ENCODE results near the gene CLCN3. TPM values are rescaled to one million over a fixed set of nuclear protein-coding genes. Genes with fewer than 3 reads are reported as not detected.

Gene CLCN3
- total RNA-seq, 1 donor from 2014 or later, result 45.9 TPM

GRCh38 chr4:169604131-169604900 lies 16.1 kb upstream of the CLCN3 start:
- TF ChIP-seq CTCF (conservative IDR thresholded peaks at IDR 0.05), result no peak
- Mint-ChIP-seq H3K27ac (no peak overlapping the region), H3K4me1 (ENCODE audit: unreplicated experiment) (no peaks in the 10 kb centered on the region), H3K36me3 (peaks cover 4% of the 10 kb centered on the region), H3K27me3 (no peaks in the 10 kb centered on the region), H3K4me3 (no peak overlapping the region), H3K9me3 (no peaks in the 10 kb centered on the region)
- DNase-seq (ENCODE audit: extremely low spot score, unreplicated experiment), result no peak

- H3K9me3 Mint-ChIP-seq, result no peaks in the 10 kb centered on the region
- no peak for DNase-seq (ENCODE audit: extremely low spot score, unreplicated experiment)
- no peaks in the 10 kb centered on the region for H3K27me3 Mint-ChIP-seq
- no peak overlapping the region for H3K27ac Mint-ChIP-seq
- TF ChIP-seq CTCF (conservative IDR thresholded peaks at IDR 0.05), result no peak
- no peaks in the 10 kb centered on the region for H3K4me1 Mint-ChIP-seq (ENCODE audit: unreplicated experiment)
- H3K4me3 Mint-ChIP-seq, result no peak overlapping the region
- peaks cover 4% of the 10 kb centered on the region for H3K36me3 Mint-ChIP-seq
These were observed 15.5 kb upstream of the CLCN3 start for GRCh38 chr4:169604903-169605331.

GRCh38 chr4:169611157-169611556 lies 9.2 kb upstream of the CLCN3 start:
- H3K27me3 Mint-ChIP-seq, result no peaks in the 10 kb centered on the region
- H3K4me1 Mint-ChIP-seq (ENCODE audit: unreplicated experiment), result peaks cover 13% of the 10 kb centered on the region
- no peak for DNase-seq (ENCODE audit: extremely low spot score, unreplicated experiment)
- no peaks in the 10 kb centered on the region for H3K9me3 Mint-ChIP-seq
- H3K4me3 Mint-ChIP-seq, result peak overlapping the region; percentile 95
- TF ChIP-seq CTCF (conservative IDR thresholded peaks at IDR 0.05), result no peak
- no peaks in the 10 kb centered on the region for H3K36me3 Mint-ChIP-seq
- H3K27ac Mint-ChIP-seq, result peak overlapping the region; percentile 100

- no peak for TF ChIP-seq CTCF (conservative IDR thresholded peaks at IDR 0.05)
- H3K36me3 Mint-ChIP-seq, result no peaks in the 10 kb centered on the region
- DNase-seq (ENCODE audit: extremely low spot score, unreplicated experiment), result peak; percentile 87
- no peaks in the 10 kb centered on the region for H3K27me3 Mint-ChIP-seq
- no peaks in the 10 kb centered on the region for H3K9me3 Mint-ChIP-seq
- peak within 1 kb of the TSS; percentile 95 for H3K4me3 Mint-ChIP-seq
- H3K4me1 Mint-ChIP-seq (ENCODE audit: unreplicated experiment), result peaks cover 13% of the 10 kb centered on the region
- peak within 1 kb of the TSS; percentile 100 for H3K27ac Mint-ChIP-seq
These were observed 8.1 kb upstream of the CLCN3 start, which contains the start of gene NEK1 for GRCh38 chr4:169611991-169612870. NEK1 (minus strand) TSS chr4:169612583; CDS start chr4:169602630, 9,953 bp downstream.

GRCh38 chr4:169612871-169613859 lies 7.2 kb upstream of the CLCN3 start:
- Mint-ChIP-seq H3K36me3 (no peaks in the 10 kb centered on the region), H3K4me1 (ENCODE audit: unreplicated experiment) (peaks cover 13% of the 10 kb centered on the region), H3K9me3 (no peaks in the 10 kb centered on the region), H3K27ac (peak overlapping the region; percentile 100), H3K27me3 (no peaks in the 10 kb centered on the region), H3K4me3 (peak overlapping the region; percentile 95)
- TF ChIP-seq CTCF (conservative IDR thresholded peaks at IDR 0.05), result peak; percentile 80
- peak; percentile 75 for DNase-seq (ENCODE audit: extremely low spot score, unreplicated experiment)

Measured in type B pancreatic cell (in vitro differentiated cells).